GM19372 (cell line): Measurements from ENCODE around the gene FEM1C.

ENCODE experiments used
- ATAC-seq: cut with Tn5 transposase; IDR thresholded peaks from one replicate; pipeline ENCODE4 v1.9.1; 2021; ENCODE audit warnings: mild to moderate bottlenecking, low read depth, moderate library complexity; ENCODE audit not compliant: unreplicated experiment

Gene FEM1C

GRCh38 chr5:115524199-115524847 lies 20.3 kb downstream of the FEM1C start:
- no peak for ATAC-seq

GRCh38 chr5:115522832-115523403 lies 21.7 kb downstream of the FEM1C start:
- ATAC-seq: no peak

GRCh38 chr5:115520191-115520590 lies 24.4 kb downstream of the FEM1C start:
- no peak for ATAC-seq

GRCh38 chr5:115516372-115516771 lies 28.2 kb downstream of the FEM1C start:
- ATAC-seq: no peak

GRCh38 chr5:115514220-115514619 lies 30.4 kb downstream of the FEM1C start:
- no peak for ATAC-seq

GRCh38 chr5:115511632-115512031 lies 32.9 kb downstream of the FEM1C start:
- ATAC-seq: no peak

GRCh38 chr5:115510145-115510645 lies 34.4 kb downstream of the FEM1C start:
- no peak for ATAC-seq

- no peak for ATAC-seq
Observed at GRCh38 chr5:115509547-115509946, 35.0 kb downstream of the FEM1C start.

GRCh38 chr5:115507681-115508080 lies 36.9 kb downstream of the FEM1C start:
- ATAC-seq: no peak

GRCh38 chr5:115503420-115503819 lies 41.2 kb downstream of the FEM1C start:
- no peak for ATAC-seq

- ATAC-seq: no peak
Observed at GRCh38 chr5:115501464-115502210, 42.9 kb downstream of the FEM1C start.

GRCh38 chr5:115500225-115500624 lies 44.4 kb downstream of the FEM1C start:
- no peak for ATAC-seq

GRCh38 chr5:115496936-115497576 lies 47.5 kb downstream of the FEM1C start:
- no peak for ATAC-seq

- ATAC-seq: no peak
Observed at GRCh38 chr5:115494570-115495289, 49.8 kb downstream of the FEM1C start.

- ATAC-seq: no peak
Observed at GRCh38 chr5:115490596-115490995, 54.0 kb downstream of the FEM1C start.

- ATAC-seq: no peak
Observed at GRCh38 chr5:115489733-115490132, 54.8 kb downstream of the FEM1C start.

- ATAC-seq: no peak
Observed at GRCh38 chr5:115487756-115488155, 56.8 kb downstream of the FEM1C start.

GRCh38 chr5:115487168-115487567 lies 57.4 kb downstream of the FEM1C start:
- no peak for ATAC-seq

- no peak for ATAC-seq
Observed at GRCh38 chr5:115486728-115487127, 57.8 kb downstream of the FEM1C start.

- ATAC-seq: no peak
Observed at GRCh38 chr5:115484368-115484767, 60.2 kb downstream of the FEM1C start.
